Activated T-cell treated with anti-CD3 and anti-CD28 coated beads, Interleukin-2, amount 50 U/mL, for 1 hour (primary cell): ENCODE data around the gene RIN3.

Source experiments
- DNase-seq: peaks from one replicate; pipeline ENCODE4 v3.0.0-alpha.2; 2020

RIN3 gene

GRCh38 chr14:92511453-92512238 is 1.9 kb upstream of the RIN3 start:
- DNase-seq: no peak

- no peak for DNase-seq
Observed at GRCh38 chr14:92512807-92513203, 776 bp upstream of the RIN3 start.

DNA sequence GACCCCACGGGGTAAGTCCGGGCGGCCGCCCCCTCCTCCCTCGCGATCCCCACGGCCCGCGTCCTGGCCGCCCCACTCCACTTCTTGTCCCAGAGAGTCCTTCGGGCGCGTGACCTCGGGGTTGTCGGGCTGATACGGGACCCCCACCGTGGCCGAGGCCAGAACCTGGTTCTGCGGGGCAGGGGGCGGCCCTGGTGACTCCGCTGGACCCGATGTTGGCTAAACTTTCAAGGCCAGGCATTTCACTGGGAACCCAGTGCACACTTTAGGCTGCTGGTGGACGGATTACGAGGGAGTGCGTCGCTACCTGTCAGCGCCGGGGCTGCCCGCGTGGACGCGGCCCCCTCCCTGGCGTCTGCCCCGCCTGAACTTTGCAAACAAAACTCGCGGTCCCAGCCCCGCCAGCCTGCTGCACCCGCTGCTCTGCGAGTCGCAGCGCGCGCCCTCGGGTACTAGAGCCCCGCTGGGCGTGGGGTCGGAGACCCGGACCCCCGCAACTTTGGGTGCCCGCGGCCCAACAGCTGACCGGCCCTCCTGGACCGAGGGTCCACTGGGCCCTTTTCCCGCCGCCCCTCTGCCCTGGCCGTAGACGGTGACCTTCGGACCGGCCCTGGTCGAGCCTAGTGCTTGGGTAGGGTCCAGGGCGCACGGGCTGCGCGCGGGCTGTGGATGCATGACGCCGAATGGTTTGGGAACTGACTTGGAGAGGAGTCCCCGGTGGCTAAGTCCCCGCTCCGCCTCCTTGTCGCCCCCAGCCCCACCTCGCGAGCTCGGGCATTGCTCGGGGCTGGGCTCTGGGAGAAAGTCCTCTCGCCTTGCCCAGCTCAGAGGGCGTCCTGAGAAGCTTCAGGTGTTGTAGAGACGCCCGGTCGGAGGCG is 624 bp downstream of the RIN3 start:
- peak; percentile 61 for DNase-seq

DNA sequence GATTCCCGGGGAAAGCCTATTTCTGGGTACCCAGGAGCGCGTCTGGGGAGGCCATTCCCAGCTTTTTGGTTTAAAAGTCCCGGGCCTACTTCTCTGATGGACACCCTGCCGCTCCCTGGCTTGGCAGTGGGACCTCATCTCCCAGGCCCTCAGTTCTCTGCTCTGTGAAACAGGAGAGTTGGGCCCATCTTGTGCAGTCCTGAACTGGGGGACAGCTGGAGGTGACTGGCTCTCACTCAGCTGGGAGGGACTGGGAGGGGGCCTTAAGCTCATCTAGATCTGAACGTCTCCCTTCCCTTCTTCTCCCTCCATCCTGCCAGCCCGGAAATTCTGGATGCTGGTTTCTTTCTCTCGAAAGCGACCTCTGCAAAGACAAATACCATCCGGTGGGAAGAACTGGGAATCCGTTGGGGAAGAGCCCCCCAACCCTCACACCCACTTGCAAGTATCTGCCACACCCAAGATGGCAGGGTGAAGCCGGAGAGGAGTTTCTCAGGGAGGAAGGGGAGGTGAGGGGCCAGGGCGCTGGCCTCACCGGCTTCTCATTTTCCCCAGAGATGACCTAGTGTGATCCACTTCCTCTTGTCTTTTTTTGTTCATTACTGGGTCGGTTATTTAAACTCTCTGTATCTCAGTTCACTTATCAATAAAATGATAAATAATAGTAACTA is 1.4 kb downstream of the RIN3 start:
- DNase-seq: no peak

- DNase-seq: no peak
Observed at GRCh38 chr14:92515546-92516343, 2.2 kb downstream of the RIN3 start.

DNA sequence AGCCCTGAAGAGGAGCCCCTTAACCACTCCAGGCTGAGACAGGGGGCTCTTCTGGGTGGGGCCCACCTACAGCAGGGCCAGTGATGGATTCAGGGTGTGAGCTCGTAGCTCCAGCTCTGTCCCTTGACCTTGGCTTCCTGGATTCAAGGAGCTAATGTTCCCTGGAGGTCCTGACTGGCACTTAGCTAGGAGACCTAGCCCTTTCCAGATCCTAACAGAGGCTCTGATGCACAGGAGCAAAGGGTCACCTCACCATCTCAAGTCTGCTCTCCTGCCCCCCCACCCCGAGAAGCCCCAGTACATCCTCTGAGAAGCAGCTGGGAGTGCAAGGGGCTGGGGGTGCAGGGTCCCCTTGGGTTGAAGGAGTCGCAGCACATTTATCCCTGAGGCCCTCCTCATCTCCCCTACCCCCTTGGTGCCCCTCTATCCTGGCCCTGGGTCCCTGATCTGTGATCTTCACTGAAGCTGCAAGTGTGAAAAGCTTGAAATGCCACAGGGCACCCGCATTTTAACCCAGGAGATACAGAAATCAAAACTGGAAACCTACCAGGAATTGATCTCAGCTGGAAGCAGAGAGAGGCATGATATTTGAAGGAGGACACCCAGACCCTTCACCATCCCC is 2.9 kb downstream of the RIN3 start:
- DNase-seq: no peak

DNA sequence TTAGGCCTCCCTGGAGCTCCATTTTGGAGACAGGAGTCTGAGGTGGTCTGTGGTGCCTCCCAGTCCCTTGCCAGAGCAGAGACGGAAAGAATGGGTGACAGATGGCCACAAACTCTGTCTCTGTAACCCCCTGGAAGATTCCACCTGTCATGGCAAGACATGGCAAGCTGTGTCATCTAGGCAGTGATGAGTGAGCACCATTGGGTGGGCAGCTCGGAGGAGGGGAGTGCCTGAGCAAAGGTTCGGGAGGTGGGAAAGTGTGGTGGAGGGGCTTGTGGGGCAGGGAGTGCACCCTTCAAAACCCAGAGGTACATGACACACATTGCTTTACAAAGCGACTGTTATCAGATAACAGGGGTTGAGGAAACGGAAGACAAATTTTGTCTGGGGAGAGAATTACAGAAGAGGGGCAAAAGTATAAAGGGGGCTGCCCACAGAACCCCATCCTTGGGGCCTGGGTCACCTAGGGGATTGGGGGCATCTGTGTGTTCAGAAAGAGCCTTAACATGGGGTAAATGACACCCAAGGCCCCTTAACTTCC is 3.5 kb downstream of the RIN3 start:
- DNase-seq: peak; percentile 52

- no peak for DNase-seq
Observed at GRCh38 chr14:92517761-92518160, 4.2 kb downstream of the RIN3 start.

- no peak for DNase-seq
Observed at GRCh38 chr14:92519246-92520101, 5.9 kb downstream of the RIN3 start.

- no peak for DNase-seq
Observed at GRCh38 chr14:92520102-92521057, 6.8 kb downstream of the RIN3 start.

DNA sequence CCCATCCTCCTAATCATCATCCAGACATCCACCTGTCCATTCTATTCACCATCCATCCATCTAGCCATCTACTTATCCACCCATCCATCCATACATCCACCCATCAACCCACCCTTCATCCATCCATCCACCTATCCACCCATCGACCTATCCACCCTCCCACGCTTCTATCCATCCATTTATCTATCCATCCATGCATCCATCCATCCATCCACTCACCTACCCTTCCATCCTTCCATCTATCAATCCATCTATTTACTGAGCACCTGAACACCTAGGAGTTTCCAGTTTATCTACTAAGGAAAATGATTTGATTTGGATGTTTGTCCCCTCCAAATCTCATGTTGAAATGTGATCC is 7.5 kb downstream of the RIN3 start:
- DNase-seq: no peak

GRCh38 chr14:92523752-92524151 is 10.2 kb downstream of the RIN3 start:
- DNase-seq: no peak

GRCh38 chr14:92524602-92525185 is 11.1 kb downstream of the RIN3 start:
- DNase-seq: peak; percentile 18

DNA sequence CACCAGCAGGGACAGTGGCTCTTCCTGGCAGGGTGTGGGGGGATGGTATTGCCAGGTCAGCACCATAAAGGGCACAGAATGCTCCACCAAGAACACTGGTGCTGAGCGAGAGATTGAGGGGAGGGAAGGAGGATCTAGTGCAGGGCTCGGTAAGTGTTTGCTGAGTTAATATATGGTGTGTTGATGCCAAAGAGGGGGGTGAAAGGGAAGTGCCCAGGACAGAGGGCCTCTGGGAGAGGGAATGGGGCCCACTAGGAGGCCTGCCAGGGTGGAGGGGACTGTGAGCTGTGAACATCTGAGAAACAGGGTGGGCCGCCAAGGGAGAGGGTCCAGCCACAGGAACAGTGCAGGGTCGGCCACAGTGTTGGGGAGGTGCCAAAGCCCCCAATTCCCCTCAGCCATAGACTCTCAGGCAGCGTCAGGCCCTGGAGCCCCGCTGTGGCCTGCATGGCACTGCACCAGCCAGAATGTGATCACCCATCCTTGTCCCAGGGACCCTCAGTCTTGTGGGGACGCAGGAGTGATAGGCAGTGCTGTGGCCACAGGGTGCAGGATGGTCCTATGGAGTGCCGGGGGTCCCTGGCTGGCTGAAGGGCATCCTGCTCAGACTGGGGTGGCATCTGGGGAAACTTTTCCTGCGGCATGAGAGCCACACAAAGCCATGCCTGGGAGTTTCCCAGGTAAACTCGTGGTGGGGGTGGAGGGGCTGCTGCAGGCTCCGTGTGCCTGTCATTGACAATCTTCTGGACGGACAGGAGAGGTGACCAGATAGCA is 11.9 kb downstream of the RIN3 start:
- DNase-seq: no peak

DNA sequence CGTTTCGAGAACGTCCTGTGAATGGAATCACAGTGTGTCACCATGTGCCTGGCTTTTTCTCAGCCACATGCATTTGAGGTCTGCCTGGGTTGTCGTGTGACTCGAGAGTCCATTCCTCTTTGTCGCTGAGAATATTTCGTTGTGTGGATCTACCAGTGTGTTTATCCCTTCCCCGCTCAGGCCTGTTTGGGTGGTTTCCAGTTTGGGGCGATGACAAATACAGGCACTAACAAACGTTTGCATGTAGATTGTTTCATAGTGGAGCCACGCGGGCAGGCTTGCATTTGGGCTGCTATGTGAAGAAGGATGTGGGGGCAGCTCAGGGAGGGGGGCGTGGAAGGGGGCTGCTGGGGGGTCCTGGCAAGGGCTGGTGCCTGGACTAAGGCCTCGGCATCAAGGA is 14.1 kb downstream of the RIN3 start:
- DNase-seq: peak; percentile 14

GRCh38 chr14:92528486-92529100 is 15.0 kb downstream of the RIN3 start:
- peak; percentile 15 for DNase-seq

GRCh38 chr14:92529903-92530302 is 16.3 kb downstream of the RIN3 start:
- DNase-seq: peak; percentile 8
